Activated T-cell treated with anti-CD3 and anti-CD28 coated beads for 24 hours (primary cell): Measurements from ENCODE around the gene AGPAT2.

Experiments used
- DNase-seq: peaks from one replicate; pipeline ENCODE4 v3.0.0-alpha.2; 2020; ENCODE audit warnings: low read depth

Gene AGPAT2

DNA sequence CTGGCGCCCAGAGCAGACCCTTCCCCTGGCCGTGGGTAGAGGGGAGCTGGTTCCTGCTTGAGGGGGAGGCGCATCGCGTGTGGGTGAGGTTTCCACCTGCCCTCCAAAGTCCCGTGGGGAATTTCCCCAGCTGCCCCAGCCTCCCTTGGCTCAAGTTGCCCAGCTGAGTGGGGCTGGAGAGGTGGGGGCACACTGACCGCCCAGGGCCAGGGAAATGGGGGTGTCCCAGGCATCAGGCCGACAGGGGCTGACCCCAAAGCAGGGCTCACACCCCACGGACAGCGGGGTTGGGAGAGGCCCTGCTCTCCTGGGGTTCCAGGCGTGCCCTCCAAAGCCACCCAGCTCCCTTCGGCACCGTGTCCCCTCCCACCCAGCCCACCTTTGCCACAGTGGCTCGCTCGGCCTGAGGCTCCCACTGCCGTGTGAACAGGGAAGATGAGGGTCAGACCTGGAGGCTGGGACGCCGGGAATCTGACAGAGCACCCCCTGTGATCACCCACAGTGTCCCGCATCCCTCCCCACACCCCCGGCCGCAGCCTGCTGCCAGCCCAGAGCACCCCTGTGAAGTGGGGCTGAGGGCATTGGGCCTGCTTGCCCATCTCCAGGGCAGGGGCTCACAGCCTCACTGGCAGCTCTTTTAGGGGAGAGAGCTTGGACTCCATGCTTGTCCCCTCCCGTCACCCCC lies 25.5 kb downstream of the AGPAT2 start:
- no peak for DNase-seq

DNA sequence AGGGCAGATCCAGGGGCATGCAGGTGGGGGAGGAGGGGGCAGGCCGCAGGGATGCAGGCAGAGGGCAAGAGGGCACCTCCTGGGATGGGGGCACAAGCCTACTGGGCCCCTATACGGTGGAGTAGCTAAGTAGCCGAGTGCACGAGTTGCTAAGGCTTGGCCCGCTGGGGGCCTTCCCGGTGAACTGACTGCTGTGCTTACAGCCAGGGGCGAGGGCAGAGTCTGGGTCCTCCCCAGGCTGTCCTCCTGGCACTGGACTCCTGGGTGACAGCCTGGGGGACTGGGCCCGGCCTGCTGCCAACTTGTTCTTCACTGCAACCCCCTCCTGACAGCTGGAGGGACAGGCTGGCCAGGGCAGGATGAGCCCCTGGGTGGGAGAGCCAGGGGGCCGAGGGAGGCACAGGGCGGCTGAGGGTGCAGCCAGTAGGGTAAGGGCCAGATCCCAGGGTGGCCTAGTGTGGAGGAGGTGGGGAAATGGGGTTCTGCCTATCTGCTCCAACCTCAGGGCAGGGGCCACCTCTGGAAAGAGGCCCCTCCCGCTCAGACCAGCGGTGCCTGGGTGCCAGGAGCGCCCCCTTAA lies 26.2 kb downstream of the AGPAT2 start:
- DNase-seq, result no peak

DNA sequence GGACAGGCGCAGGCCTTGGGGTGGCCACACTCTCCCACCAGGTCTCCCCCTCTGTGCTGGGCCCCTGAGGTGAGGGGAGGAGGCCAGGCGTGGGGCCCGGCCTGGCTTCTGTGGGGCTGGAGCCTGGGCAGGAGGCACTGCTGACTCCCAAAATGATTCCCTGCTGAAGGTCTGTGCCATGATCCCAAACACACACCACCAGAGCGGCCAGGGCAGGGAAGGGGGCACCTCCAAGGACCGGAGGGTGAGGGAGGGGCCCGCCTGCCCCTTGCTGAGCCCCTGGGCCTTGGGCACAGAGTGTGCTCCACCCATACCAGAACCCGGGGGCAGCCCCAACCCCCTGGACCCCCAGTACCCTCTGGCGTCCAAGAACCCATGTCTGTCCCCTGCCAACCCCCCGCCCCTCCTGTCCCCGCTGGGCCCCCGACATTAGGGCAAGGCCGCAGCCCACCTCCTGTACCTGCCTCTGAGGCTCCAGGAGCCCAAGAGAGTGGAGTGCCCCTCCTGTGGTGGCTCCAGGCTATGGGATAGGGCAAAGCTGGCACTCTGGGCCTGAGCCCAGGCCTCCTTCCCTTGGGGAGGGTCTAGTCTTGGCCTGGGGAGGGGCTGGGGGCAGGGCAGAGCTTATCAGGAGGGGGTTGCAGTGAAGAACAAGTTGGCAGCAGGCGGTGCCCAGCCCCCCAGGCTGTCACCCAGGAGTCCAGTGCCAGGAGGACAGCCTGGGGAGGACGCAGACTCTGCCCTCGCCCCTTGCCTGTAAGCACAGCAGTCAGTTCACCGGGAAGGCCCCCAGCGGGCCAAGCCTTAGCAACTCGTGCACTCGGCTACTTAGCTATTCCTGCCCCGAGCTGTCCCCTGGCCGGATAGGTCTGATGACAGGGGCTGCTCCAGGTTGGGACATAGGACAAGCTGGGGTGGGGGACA lies 27.1 kb downstream of the AGPAT2 start:
- no peak for DNase-seq

DNA sequence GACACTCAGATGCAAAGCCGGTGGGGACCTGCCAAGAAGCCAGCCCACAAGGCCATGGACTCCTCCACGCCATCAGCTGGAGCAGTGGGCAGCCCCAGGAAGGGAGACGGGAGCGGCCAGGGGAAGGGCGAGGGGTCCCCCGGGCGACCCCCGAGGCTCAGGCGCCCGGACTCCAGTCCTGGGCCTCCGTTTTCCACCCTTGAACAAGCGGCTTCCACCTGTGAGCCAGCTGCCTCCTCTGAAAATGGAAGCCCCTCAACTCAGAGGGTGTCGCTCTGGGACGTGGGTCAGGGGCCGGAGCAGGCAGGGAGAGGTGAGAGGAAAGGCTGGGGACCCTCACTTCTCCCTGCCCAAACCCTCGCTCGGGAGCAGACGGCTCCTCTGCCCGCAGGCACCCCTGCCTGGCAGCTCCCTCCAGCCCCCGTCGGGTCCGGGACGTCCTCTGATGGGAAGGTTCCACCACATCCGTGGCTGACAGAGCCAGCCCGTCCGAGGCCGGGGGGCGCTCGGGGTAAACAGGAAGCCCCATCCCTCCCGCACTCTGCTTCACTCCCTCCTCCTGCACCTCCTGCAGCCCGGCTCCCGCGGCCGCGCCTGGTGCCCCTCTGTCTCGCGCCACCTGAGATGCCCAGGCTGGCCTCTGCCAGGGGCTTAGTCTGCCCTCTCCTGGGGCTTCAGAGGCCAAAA lies 28.3 kb downstream of the AGPAT2 start:
- no peak for DNase-seq

DNA sequence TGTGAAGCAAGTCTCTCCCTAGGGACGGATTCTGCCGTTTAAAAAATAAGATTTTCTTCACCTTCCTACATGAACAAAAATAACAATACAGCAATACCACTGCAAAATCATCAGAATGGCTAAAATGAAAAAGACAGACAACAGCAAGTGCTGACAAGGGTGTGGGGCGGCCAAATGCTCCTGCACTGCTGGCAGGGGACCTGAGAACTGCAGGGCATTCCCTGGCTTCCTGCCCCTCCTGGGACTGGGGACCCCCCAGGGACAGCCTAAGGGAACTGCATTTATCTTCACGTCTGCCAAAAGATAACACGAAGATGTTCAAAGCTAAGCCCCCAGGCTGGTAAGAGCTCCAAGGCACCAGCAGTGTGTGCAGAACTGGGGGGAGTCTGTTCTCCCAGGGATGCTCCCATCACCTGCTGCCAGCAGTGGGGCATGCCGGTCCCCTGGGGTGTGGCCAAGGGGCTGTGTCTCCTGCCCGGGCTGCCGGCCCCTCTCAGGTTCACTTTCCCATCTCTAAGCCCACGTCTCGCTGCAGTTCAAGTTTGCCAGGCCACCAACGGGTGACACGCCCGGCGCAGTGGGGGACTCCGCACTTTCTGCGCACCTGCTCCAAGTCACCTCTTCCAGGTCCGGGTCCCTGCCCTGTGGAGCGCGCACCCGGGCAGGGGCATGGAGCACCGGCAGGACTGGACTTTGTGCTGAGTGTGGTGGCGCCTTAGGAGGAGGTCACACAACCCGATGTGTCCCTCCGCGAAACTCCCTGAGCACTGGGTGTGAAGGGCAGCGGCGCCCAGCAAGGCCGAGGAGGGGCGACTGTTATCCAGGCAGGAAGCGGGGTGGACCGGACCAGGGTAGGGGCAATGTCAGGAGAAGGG lies 29.0 kb downstream of the AGPAT2 start:
- DNase-seq, result no peak

DNA sequence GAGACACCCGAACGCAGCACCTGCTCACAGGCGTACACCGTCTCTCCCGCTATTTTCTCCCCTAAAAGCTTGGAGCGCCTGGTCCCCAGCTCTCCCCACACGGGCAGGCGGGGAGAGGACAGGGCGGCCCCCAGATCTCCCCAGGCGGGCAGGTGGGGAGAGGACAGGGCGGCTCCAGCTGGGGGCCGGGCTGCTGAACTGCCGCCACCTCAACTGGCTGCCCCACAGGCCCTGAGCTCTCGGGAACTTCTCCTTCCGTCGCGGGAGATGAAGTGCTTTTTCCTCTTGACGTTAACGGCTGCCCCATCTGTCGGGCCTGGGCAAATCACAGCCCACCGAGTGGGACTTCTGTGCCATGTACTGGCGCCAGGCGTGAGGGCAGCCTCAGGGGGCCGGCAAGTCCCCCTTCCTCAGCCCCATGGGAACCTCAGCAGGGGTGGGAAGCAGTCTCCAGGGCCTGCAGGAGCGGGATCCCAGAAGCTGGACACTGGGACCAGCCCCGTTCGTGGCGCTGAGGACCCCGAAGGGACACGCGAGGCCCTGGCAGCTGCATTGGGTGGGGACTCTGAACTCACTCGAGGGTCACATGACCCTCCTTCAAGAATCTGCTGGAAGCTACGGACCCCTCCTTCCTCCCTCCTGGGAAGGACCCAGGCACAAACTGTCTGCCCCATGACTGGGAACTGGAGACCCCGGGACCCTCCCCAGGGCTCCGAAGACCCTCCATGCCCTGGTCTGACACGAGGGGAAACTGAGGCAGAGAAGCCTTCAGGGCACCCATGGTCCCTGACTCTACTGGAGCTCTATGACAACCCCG lies 30.3 kb downstream of the AGPAT2 start:
- DNase-seq, result no peak

DNA sequence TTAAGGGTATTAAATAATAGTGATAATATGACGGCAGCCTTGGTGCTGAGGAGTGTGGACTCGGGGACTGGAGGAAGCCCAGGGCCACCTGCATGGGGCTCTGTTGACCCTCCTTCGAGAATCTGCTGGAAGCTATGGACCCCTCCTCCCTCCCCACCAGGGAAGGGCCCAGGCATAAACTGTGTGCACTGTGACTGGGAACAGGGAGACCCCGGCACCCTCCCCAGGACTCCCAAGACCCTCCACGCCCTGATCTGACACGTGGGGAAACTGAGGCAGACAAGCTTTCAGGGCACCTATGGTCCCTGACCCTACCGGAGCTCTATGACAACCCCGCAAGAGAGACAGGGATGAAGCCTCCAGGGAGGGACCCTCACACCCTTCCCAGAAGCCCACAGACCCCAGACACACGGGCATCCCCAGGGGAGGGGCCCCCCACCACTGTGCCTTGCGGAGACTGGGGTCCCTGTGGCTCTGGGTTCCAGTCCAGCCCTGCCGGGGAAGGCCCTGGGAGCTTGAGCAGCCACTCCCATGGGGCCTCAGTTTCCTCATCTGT lies 31.0 kb downstream of the AGPAT2 start:
- no peak for DNase-seq

DNA sequence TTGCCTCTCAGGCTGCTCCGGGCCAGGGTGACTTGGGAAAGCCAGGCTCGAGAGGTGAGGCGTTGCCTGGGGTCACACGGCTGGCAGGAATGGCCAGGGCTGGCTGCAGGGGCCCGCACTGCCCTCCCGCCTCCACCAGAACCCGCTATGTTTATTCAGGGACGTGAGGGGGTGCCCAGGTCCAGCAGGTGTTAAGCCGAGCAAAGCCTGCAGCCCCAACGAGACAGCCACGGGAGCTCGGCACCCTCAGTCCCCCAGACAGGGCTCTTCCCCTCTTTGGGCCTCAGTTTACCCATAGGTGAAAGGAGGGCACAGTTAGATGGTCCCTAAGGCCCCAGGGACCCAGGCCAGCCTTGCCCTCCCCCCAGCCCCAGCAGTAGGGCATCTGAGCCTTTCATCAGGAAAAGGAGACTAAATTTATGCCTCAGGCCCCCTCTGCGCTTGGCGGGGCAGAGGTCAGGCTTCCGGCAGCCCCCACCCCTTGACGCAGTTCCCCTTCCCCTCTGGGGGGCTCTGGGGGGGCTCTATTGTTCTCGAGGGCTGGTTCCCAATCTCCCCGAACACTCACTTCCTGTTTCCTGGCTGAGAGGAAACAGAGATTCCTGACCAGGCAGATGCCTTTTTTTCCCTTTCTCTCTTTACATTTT lies 31.6 kb downstream of the AGPAT2 start:
- no peak for DNase-seq

DNA sequence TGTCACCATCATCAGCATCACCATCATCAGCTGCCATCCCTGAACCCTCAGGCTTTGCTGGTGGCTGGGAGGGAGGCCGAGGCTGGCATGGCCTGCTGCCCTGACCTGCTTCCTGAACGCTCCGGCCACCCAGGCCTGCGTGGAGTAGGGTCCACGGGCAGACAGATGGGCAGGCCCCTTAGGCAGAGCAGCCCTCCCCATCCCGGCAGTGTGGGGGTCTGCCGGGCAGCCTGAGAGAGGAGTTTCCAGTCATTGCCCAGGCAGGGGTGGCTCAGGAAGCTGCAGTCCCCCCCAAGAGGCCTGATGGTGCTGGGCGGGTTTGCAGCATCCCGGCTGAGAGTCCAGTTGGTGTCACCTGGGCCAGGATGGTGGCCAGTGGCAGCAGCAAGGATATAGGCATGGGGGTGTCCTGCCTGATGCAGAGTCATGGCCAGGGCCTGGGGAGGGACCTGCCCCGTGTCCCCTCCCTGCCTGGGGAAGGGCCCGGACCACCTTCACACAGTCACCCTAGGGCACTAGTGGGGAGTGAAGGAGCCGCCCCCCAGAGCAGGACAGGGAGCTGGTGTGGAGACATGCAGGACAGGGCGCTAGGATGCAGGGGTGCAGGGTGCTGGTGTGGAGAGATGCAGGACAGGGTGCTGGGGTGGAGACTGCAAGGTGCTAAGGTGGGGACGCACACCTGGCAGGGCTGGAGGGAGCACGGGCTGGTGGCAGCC lies 32.3 kb downstream of the AGPAT2 start:
- no peak for DNase-seq

DNA sequence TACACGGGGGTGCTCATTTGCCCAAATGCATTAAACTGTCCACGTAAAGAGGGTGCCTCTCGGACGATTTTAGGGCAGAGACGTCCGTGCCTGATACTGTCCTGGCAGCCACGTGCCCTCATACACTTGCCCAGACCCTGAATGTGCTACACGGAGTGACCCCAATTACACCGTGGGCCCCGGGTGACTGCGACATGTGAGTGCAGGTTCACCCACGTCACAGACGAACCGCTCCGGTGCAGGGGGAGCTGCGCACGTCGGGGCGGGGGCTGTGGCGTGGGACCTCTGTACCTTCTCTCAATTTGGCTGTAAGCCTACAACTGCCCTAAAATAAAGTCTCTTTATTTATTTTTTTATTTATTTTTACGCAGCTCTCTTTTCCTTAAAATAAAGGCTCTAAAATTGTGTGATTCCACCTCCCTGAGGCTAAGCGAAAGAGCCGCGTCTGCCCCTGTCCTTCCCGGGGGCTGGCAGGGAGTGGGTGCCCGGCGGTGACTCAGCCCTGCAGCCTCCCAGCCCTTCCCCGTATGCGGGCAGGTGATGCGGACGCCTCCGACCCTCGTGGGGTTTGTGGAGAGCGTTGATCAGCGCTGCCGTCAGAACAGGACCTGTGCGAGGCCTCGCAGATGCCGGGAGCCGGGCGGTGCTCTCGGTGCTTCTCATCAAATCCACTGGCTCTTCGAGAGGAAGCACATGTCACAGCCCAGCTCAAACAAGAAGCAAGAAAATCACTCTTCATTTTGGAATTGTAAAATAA lies 33.8 kb downstream of the AGPAT2 start:
- no peak for DNase-seq

DNA sequence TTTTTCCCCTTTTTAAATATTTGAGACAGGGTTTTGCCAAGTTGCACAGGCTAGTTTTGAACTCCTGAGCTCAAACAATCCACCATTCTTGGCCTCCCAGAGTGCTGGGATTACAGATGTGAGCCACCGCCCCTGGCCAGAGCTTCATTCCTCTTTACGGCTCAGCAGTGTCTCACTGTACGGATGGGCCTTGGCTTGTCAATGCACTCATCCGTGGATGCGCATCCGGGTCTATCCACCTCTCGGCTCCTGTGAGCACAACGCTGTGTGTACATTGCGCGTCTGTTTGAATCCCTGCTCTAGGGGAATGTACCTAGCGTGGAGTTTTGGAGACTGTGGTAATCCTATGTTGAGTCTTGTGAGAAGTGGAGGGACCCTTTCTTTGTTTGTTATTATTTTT lies 35.4 kb downstream of the AGPAT2 start:
- no peak for DNase-seq

DNA sequence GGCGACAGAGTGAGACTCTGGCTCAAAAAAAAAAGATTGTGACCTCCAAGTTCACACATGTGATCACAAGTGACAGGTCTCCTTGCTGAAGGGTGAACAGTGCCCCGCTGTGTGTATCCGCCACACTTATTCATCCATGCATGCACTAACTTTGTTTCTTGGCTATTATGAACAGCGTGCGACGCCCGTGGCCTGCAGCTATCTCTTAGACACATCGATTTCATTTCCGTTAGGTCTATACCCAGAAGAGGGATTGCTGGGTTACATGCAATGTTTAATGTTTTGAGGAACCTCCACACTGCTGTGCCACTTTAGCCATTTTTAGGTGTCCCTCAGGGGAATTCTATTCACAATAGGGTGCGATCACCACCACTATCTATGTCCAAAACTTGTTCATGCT lies 36.6 kb downstream of the AGPAT2 start:
- no peak for DNase-seq

DNA sequence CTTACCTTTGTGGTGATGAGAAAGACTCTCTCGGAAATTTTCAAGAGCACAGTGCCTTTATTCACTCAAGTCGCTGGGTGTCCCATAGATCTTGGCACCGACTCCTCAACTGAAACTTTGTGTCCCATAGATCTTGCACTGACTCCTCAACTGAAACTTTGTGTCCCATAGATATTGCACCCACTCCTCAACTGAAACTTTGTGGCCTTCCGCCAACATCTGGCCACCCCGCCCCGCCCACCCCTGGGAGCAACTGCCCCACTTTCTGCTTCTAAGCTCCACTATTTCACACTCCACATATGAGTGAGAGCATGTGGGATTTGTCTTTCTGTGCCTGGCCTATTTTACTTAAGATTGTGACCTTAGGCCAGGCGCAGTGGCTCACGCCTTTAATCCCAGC lies 37.2 kb downstream of the AGPAT2 start:
- no peak for DNase-seq

DNA sequence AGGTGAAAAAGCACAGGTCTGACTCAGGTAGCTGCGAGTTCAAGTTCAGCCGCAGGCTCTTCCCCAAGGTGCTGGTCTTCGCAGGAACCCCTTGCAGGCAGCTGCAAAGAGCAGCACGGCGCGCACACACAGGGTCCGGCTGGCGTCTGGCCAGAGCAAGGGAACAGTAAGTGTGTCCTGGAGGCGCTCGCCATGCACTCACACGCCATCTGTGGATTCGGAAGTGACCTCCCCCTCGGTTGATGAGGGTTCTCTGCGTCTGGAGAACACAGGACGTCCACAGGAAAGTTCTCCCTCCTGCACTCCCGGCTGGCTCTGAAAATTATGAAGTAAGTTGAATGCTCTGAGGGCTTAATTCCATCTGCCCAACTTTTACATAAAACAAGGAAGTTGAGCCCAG lies 38.5 kb downstream of the AGPAT2 start:
- DNase-seq, result no peak

DNA sequence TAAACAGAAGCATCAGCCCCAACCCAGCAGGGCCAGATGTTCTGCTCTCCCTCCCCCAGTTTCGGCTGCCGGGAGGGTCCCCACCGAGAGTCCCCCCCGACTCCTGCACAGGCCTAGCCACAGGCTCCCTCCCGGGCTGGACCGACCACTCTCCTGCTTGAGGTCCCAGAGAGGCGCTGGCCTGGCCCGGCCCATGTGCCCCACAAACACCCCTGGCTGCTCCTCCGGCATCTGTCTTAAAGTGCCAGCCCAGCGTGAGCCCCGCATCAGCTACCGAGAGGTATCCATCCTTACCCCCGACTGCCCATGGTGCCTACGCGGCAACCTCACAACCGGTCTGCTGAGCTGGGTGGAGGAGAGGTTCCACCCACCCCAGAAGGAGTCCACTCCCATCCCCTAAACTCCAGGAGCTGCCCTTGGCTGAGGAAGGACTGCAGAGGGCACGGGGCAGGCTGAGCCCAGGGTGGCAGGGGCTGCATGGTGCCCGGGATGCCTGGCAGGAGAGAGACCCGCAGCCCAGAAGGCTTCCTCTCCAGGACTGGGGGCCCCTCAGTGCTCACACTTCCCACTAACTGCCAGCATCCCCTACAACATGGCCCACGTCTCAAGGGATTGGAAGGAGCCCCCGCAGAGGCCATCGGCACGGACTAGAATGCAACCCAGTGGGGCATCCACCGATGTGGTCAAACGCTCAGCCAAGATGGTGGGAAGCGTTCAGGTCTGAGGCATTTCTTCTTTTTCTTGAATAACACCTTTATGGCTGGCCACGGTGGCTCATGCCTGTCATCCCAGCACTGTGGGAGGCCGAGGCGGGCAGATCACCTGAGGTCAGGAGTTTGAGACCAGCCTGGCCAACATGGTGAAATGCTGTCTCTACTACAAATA lies 40.2 kb downstream of the AGPAT2 start:
- DNase-seq, result no peak

DNA sequence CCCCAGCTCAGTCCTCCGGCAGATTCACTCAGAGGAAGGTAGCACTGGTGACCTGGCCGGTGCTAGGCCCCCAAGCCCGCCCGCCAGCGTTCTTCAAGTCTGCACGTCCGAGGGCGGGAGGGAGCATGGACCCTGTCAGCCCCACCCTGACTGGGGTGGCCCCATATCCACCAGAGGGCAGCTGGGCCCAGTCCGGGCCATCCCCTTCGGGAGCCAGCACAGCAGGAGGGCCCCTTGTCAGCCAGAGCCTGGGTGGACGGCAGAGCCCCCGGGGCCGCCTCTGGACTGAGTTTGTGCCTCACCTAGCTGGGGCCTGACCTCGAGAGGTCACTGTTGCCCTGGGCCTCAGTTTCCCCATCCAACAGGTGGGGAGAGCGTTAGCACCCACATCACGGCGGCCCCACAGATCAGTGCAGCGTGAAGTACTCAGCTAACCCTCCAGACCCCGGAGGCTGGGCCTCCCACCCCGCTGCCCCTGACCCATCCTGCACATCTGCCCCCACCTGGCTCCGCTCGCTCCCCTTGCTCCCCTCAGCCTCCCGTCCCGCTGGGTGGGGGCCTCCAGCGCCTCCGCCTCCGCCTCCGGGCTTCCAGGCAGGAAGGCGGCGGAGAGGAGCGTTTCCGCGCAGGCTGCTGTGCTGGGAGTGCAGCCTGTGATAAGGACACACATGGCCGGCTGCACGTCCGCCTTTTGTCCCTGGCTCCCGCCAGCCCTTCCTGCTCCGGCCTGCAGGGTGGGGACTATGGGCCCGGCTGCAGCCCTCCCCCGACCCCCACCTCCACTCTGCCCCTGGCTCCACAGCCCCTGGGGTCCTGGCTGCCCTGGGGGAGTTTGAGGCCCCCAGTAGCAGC lies 41.1 kb downstream of the AGPAT2 start:
- no peak for DNase-seq
